T-helper 2 cell (primary cell): ENCODE data around the gene EIF3I.
"Not testable (repeated sequence)": the region's sequence is repeated elsewhere in the genome, so short reads cannot be mapped to it uniquely, and the experiment has no call there.

Source experiments
- DNase-seq, 5 experiments: peaks; one replicate each; pipeline versions ENCODE4 v3.0.0 to v3.0.0-alpha.2; 2012 to 2022

The EIF3I gene

DNA sequence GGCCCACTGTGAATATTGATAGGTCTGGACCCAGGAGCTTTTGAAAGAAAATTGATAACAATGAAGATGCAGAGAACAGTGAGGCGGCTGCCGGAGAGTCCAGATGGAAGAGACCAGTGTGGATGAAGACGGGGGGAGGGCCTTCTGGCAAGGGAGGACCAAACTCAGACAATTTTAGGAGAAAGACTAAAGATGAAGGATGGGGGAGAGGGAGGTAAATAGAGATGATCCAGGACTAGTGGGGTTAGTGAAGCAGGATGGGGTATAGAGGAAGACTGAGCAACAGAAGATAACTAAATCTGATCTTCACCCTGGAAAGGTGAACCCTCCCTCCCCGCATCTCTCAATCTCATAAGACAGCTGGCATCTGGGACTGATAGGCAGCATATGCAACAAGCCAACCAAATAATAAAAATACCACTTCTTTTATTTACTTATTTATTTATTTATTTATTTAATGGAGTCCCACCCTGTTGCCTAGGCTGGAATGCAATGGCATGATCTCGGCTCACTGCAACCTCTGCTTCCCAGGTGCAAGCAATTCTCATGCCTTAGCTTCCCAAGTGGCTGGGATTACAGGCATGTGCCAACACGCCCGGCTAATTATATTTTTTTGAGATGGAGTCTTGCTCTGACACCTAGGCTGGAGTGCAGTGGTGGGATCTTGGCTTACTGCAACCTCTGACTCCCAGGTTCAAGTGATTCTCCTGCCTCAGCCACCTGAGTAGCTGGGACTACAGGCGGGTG is 10.5 kb downstream of the EIF3I start:
- no peak for DNase-seq

DNA sequence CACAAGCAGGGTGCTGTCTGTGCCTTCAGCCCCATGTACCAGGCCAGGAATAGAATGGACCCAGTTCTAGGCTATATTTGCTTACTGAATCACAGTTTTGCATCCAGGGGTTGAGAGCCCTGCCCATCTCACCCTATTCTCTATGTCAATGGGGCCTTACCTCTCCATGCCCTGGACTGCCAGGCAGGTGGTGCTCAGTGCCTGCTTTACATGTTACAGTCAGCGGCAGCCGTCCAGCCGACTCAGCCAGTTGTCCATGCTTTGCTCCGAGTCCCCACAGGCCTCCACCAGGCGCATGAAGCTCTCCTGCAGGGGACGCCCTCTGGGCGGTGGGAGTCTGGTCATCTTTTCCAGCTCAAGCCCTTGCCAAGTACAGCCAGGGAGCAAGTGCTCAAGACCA is 12.6 kb downstream of the EIF3I start:
- no peak for DNase-seq

DNA sequence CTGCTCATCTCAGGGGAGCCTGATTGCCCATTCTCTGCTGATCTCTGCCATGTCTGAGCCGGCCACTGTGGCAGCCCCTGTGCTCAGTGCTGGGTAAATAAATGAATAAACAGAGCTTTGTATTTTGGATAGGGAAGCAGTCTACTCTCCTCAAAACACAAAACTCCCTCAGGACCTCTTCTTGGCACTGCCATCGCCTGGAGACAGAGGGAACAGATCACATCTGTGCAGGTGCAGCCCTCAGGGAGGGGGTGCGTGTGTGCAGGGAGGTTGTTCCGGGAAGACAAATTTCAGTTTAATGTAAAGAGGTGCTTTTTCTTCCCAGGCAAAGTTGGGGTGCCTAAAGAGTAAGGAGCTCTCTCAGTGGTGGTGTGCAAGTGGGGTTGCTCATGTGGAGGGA is 17.1 kb downstream of the EIF3I start:
- no peak for DNase-seq

DNA sequence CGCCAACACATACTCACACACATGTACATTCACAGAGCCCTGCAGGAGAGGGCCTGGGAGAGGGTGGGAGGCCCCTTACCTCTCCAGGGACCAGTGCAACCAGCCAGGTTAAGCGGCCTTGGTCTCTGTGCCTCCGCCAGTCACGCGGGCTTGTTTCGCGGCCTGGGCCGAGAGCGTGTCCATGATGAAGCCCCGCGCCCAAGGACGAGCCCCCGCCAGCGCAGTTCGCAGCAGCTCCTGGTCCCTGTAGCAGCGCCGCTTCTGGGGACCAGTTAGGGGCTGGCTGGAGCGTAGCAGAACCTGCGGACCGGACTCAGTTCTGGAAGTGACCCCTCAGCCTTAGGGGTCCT is 17.6 kb downstream of the EIF3I start:
- DNase-seq: no peak

DNA sequence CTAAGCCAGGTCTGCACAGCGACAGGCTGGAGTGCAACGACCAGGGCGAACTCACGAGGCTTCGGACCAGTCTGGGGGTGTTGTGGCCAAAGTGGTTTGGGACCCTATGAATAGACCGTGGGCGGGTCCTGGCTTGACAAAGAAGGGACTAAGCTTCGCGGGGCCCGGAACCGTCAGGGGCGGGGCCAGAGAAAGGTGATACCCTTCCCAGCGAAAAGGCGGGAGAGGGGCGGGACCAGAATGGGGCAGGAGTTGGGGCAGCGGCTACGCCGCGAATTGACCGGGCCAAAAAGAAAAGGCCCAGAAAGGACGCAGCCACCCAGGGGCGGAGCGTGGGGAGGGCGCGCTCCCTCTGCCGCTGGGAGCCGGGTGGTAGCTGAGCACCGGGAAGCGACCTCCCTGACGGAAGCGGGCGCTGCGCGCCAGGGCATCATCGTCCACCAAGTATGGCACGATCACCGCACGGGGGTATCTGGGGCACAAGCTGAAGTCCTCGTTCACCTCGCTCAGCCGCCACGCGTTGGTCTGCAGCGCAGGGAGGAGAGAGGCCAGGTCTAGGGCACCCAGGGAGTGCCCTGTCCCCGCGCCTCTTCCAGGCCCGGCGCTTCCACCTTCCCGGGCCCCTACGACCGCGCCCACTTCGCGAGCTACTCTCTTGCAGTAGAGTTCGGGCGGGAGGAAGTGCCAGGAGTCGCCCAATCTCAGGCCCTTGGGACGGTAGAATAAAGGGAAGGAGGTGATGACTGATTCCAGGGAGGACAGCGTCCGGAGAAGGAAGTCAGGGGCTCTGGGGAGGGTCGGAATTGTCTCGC is 18.1 kb downstream of the EIF3I start:
- peak; percentile 23 to 63 (median 55) for DNase-seq

DNA sequence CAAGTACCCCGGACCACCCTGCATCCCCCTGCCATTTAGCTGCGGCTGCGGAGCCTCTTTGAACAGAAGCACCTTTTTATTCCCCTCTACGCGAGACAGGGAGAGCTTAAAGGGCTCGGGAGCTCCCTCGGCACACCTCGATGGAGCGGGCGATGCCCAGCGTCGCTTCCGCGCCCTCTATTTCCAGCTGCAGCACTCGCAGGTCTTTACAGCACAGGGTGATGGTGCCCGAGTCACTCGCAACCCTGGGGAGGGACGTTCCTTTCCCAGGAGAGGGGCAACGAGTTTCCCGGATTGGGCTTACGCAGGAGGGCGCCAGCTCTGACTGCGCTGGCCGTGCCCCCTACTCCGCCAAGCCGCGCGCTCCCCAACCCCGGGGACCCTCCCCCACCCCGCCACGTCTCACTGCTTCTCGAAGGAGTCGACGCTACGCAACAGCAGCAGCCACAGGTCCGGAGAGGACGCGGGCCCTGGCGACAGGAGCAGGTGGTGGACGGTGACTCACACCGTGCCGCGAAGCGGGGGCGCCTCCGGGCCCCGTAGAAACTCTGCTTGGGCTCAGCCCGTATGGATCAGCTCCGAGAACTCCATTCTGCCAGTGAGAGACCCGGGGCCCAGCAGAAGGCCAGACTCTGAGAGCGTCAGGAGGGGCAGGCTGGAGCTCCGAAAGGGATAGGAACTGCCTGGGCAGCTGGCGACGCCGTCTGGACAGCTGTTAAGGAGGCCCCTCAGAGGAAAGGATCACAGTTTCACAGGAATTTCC is 19.0 kb downstream of the EIF3I start:
- DNase-seq: peak in 2 of 5 experiments; percentile 21 to 50

DNA sequence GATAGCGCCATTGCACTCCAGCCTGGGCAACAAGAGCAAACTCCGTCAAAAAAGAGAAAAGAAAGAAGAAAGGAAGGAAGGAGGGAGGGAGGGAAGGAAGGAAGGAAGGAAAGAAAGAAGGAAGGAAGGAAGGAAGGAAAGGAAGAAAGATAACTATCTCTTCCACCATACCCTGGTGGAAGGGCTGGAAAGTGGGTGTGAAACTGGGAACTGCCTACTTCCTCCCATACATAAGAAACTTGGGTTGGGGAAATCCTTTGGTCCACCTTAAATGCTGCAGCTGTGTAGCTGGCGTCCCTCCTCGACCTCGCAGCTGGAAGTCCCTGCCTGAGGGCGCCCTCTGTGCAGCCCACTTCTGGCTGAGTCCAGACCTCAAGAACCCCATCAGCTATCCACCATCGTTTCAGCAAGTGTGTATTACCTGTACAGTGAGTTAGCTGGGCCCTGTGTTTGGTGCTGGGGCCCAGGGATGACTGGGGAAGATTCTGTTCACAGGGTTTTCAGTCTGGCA is 20.2 kb downstream of the EIF3I start:
- DNase-seq: no peak

DNA sequence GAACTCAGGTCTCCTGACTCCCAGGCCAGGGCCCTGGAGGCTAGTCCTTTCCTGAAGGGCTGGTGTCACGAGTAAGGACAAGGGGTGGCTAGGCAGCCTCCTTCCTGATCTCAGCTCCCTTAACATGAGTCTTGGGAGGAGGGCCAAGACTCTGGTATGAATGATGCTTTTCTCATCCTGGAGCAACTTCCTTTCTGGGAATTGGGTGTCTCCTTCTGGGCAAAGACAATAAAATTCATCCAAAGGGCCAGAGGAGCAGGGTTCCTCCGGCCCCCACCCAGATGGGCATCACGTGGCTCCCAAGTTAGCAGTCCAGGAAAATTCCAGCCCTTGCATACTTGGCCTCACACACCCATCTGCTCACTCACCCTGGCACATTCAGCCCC is 24.7 kb downstream of the EIF3I start, which contains the start of gene FAM167B:
TSS of gene FAM167B (plus strand) at position 335 of the 386 bp plus-strand sequence. CDS start 200 bp downstream, outside the sequence.
- no peak for DNase-seq

DNA sequence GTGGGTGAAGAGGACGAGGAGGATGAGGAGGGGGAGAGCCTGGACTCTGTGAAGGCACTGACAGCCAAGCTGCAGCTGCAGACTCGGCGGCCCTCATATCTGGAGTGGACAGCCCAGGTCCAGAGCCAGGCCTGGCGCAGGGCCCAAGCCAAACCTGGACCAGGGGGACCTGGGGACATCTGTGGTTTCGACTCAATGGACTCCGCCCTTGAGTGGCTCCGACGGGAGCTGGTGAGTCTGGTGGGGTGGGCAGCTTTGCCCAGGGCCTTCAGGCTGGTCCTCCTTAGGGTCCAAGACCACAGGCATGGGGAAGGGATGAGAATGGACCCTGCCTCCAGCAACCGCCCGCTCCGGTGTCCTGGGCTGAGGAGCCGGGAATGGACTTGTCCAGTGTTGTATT is 25.2 kb downstream of the EIF3I start:
- DNase-seq: no peak

DNA sequence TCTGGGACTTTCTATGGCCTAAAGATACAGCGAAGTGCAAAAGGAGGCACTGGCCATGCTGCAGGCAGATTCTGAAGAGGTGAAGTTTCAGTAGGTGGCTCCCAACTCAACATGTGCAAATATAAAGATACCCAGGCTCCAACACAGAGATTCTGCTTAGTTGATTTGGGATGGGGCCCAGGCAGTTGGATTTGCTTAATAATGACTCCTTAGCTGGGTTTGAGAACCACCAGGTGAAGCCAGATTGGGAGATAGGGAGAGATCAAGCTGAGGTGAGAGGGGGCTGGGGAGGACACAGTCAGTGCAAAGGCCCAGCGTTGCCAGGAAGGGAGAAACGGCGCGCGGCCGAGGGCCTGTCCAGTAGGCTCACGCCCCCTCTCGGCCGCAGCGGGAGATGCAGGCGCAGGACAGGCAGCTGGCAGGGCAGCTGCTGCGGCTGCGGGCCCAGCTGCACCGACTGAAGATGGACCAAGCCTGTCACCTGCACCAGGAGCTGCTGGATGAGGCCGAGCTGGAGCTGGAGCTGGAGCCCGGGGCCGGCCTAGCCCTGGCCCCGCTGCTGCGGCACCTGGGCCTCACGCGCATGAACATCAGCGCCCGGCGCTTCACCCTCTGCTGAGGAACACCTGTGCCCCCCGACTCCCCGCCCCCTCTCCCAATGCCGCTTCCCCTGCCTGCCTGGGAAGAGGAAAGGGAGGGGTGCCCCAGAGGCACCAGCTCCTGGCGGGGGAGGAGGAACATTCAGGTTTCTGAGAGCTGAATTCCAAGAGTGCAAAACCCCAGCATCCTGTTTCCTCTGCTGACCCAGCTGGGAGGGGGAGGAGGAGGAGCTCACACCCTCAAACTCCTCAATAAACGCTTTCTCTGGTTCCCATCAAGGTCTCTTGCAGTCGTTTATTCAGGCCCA is 26.0 kb downstream of the EIF3I start:
- DNase-seq: peak; percentile 53 to 81 (median 69)

DNA sequence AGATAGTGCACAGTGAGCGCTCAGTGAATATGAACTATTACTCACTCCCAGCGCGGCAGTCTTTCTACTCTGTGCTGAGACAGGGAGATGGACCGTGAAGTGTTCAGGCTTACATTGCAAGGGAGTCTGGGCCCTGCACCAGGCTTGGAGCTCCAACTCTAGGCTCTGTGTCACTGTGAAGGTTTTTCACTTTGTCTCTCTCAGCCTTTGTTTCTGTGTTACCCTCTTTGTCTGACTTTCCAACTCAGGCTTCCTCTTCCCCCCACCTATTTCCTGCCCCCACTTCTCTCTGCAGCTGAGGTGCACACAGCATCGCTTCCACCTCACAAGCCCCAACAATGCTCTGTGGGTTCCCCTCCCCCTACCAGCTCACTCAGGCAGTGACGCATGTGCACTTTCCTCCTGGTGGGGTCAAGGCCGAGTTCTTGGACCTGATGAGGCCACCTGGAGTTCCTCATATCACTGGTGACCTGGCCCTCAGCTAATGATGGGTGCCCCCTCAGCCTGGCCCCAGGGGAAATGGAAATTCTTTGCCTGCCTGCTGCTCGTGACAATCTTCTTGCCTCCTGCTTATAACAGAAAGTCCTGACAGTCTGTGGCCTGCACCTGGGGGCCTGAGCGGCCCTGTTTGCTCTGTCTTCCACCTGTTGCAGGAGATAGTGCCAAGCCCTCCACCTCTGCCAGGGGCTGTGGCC is 27.8 kb downstream of the EIF3I start:
- peak; percentile 38 to 97 (median 75) for DNase-seq

DNA sequence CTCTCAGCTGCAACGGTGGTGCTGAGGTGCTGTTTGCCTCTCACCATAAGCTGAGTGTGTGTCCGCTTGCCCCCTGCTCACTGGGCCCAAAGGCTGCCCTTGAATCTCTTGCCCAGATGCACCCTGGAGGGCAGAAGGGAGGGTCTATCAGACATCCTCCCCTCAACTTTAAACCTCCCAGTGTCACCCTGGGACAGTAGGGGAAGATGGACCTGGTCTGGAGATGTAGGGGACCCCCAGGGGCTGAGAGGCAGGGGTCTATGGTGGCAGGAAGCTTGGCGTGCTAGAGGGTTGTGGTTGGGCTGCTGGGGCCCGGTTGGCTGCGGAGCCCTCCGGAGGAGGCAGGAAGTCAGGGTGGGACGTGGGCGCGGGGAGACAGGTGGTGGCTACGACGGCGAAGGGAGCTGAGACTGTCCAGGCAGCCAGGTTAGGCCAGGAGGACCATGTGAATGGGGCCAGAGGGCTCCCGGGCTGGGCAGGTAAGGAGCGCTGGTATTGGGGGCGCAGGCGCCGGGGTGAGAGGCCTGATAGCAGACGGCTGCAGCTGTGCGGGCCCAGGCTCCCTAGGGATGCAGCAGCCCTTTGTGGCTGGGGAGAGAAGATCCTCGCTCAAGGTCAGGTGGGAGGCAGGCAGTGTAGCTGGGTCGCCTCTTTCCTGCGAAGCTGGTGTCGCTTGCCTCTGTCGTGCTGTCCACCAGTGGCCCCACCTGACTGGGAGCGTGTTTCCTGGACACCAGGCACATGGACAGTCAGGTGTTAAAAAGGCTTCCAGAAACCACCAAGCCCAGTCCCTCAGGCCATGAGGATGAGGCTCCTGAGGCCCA is 28.9 kb downstream of the EIF3I start, which contains the start of gene LCK:
TSS of gene LCK (plus strand) at position 373 of the 824 bp plus-strand sequence. CDS start 23,065 bp downstream, outside the sequence.
- peak in 4 of 5 experiments; percentile 50 to 90 (median 56) for DNase-seq

DNA sequence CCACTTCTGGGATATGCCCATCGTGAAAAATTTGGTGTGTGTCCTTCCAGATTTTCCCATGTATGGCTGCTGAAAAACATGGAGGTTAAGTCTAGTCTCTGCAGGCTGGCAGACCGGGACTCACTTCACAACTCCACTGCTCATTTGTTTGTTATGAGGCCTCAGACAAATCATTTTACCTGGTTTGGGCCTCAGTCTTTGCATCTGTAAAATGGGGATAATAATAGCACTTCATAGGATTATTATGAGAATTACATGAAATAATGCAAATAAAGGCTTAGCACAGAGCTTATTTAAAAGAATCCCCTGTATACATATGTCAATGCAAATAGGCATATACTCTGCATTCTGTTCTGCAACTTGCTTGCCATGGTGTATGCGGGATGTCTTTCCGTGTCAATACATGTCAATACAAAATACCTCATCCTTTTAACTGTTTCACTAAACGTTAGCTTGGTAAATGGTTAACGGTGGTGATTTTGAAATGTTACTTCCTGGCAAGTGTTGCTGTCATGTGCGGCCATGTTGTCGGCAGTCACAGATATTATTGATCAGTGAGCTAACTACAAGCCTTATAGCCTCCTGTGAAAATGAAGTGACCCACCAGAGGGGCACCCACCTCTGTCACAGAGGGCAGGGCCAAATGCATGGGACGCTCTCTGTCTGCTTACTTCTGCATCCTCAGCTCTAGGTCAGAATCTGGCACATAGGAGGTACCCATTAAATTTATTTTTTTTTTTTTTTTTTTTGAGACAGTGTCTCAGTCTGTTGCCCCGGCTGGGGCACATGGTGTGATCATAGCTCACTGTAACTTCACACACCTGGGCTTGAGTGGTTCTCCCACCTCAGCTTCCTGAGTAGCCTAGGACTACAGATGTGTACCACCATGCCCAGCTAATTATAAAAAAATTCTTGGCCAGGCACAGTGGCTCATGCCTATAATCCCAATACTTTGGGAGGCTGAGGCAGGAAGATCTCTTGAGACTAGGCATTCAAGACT is 33.2 kb downstream of the EIF3I start:
- DNase-seq: peak in 2 of 5 experiments; percentile 27 to 86

DNA sequence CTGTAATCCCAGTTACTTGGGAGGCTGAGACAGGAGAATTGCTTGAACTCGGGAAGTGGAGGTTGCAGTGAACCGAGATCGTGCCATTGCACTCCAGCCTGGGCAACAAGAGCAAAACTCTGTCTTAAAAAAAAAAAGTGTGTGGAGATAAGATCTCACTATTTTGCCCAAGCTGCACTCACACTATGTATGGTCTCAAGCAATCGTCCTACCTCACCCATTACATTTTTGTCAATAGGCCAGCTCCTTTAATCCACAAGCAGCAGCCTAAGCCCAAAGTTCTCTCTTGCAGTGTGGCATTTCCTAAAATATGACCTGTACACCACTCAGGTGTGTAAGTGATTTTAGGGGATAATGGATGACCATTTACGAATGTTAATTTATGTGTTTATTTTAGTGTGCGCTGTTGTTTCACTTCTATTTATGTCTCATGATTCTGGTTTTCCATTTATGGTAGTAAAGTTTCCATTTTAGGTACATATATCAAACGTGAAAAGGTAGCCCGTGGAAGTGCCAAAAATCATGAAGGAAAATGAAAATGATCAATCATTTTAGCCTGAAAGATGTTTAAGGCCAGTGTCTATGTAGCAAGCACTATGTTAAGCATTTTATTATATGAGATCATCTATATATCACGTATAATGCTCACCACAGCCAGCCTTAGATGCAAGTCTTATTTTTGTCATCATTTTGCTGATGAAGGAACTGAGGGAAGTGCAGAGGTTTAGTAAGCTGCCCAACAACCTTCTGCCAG is 34.4 kb downstream of the EIF3I start:
- DNase-seq: peak in 2 of 5 experiments; percentile 13 to 81

DNA sequence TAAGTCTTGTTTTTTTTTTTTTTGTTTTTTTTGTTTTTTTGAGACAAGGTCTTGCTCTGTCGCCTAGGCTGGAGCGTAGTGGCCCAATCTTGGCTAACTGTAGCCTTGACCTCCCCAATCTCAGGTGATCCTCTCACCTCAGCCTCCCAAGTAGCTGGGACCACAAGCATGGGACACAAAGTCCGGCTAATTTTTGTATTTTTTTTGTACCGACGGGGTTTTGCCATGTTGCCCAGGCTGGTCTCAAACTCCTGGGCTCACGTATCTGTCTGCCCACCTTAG is 35.0 kb downstream of the EIF3I start:
- no peak for DNase-seq

DNA sequence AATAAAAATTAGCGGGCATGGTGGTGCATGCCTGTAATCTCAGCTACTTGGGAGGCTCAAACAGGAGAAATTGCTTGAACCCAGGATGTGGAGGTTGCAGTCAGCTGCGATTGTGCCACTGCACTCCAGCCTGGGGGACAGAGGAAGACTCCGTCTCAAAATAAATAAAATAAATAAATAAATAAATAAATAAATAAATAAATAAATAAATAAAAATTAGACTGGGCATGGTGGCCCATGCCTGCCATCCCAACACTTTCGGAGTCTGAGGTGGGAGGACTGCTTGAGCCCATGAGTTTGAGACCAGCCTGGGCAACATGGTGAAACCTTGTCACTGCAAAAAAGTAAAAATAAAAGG is 41.0 kb downstream of the EIF3I start:
- DNase-seq: not testable (repeated sequence)

DNA sequence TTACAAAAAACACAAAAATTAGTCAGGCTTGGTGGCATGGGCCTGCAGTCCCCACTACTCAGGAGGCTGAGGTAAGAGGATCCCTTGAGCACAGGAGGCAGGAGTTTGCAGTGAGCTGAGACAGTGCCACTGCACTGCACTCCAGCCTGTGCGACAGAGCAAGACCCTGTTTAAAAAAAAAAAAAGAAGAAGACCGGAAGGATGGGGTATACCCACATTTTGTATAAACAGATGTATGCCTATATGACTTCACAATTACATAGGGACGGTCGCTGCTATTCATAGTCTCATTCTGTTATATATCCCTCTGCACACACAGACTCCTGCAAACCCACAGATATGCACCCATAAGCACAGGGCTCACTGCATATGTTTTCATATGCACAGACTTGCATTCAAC is 41.5 kb downstream of the EIF3I start:
- peak in 2 of 5 experiments; percentile 40 to 84 for DNase-seq

DNA sequence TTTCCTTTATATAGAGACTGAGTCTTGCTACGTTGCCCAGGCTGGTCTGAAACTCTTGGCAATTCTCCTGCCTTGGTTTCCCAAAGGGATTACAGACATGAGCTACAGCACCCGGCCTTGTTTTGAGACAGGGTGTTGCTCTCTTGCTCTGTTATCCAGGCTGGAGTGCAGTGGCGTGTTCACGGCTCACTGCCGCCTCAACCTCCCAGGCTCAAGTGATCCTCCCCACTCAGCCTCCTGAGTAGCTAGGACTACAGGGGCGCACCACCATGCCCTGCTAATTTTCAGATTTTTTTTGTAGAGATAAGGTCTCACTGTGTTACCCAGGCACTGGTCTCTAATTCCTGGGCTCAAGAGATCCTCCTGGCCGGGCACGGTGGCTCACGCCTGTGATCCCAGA is 43.6 kb downstream of the EIF3I start:
- DNase-seq: no peak
